SK-N-SH (cell line): ENCODE measurements around the gene PIAS3. TPM values are rescaled to one million over a fixed set of nuclear protein-coding genes. Genes with fewer than 3 reads are reported as not detected.
A peak's percentile ranks its signal among the peaks of the same experiment; 100 is the strongest.
"Not testable (repeated sequence)": the region's sequence is repeated elsewhere in the genome, so short reads cannot be mapped to it uniquely, and the experiment has no call there.

Source experiments
- CTCF ChIA-PET: fragments of 300-600, 350-600 bp; formaldehyde crosslinking; extraction: SDS; loops from one replicate; lab custom pipeline; 2021; lab: Yijun Ruan, JAX
- POLR2A ChIA-PET: fragments of 350-600 bp; sonication (Branson Sonifier 250); formaldehyde crosslinking; extraction: SDS; loops from one replicate; lab custom pipeline; 2020; ENCODE audit warnings: antibody characterized with exemption, inconsistent platforms; lab: Yijun Ruan, JAX
- DNase-seq: peaks from one replicate; pipeline ENCODE4 v3.0.0; 2012
- H2AFZ ChIP-seq: fragments of 200-600 bp; sonication (generic); 2 replicates; pipeline ENCODE4 v1.8.1; 2016; ENCODE audit warnings: antibody characterized with exemption, mild to moderate bottlenecking, low read depth
- H3F3A ChIP-seq: fragments of 200-600 bp; sonication (generic); replicated peaks from 2 replicates; pipeline ENCODE3; 2016; ENCODE audit warnings: antibody characterized with exemption, mild to moderate bottlenecking; ENCODE audit not compliant: insufficient read depth
- H3K27ac ChIP-seq, 2 experiments: fragments of 200-500 bp in 1 of 2; fragments of 200-600 bp in 1 of 2; sonication (Bioruptor generic) in 1 of 2; sonication (generic), shearing (Covaris generic) in 1 of 2; 2 replicates each; pipeline versions ENCODE4 v1.5.1 to v1.6.1; 2014 to 2016; ENCODE audit warnings: low read depth in 2 of 2, inconsistent platforms in 1 of 2, low read length in 1 of 2, mild to moderate bottlenecking in 1 of 2, mixed read lengths in 1 of 2
- H3K27me3 ChIP-seq: fragments of 200-600 bp; sonication (generic), shearing (Covaris generic); 2 replicates; pipeline ENCODE4 v1.6.1; 2016; ENCODE audit warnings: mixed run types; ENCODE audit not compliant: insufficient read depth
- H3K36me3 ChIP-seq, 2 experiments: fragments of 200-500 bp in 1 of 2; fragments of 200-600 bp in 1 of 2; sonication (Bioruptor generic) in 1 of 2; sonication (generic) in 1 of 2; replicated peaks in 1 of 2; 2 replicates each; pipeline versions ENCODE3 to v1.5.1; 2014 to 2016; ENCODE audit warnings: low read length in 1 of 2, mild to moderate bottlenecking in 1 of 2; ENCODE audit not compliant: insufficient read depth in 2 of 2, control insufficient read depth in 1 of 2
- H3K4me1 ChIP-seq, 2 experiments: fragments of 200-500 bp in 1 of 2; fragments of 200-600 bp in 1 of 2; sonication (Bioruptor generic) in 1 of 2; sonication (generic), shearing (Covaris generic) in 1 of 2; 2 replicates each; pipeline versions ENCODE4 v1.5.1 to v1.6.1; 2014 to 2016; ENCODE audit warnings: low read depth in 1 of 2, low read length in 1 of 2, mixed run types in 1 of 2; ENCODE audit not compliant: insufficient read depth in 2 of 2, control insufficient read depth in 1 of 2
- H3K4me2 ChIP-seq: fragments of 200-600 bp; sonication (generic), shearing (Covaris generic); 2 replicates; pipeline ENCODE4 v1.6.1; 2017; ENCODE audit warnings: mixed run types
- H3K4me3 ChIP-seq, 2 experiments: fragments of 200-500 bp in 1 of 2; fragments of 200-600 bp in 1 of 2; sonication (Bioruptor generic) in 1 of 2; sonication (generic), shearing (Covaris generic) in 1 of 2; 2 replicates each; pipeline versions ENCODE4 v1.5.1 to v1.8.1; 2014 to 2016; ENCODE audit warnings: low read depth in 2 of 2, inconsistent platforms in 1 of 2, low read length in 1 of 2, mild to moderate bottlenecking in 1 of 2, mixed read lengths in 1 of 2, moderate library complexity in 1 of 2
- H3K79me2 ChIP-seq: fragments of 200-600 bp; sonication (generic); 2 replicates; pipeline ENCODE4 v1.8.1; 2017; ENCODE audit warnings: mild to moderate bottlenecking; ENCODE audit not compliant: insufficient read depth
- H3K9ac ChIP-seq: fragments of 200-600 bp; sonication (generic); 2 replicates; pipeline ENCODE4 v1.6.1; 2017; ENCODE audit warnings: mixed run types
- H3K9me2 ChIP-seq: fragments of 200-600 bp; sonication (generic); 2 replicates; pipeline ENCODE4 v1.6.1; 2017; ENCODE audit warnings: mixed run types
- H3K9me3 ChIP-seq: fragments of 200-600 bp; sonication (generic); 2 replicates; pipeline ENCODE4 v1.6.1; 2017; ENCODE audit warnings: mixed run types, mild to moderate bottlenecking, moderate library complexity
- H4K20me1 ChIP-seq: fragments of 200-600 bp; sonication (generic); 2 replicates; pipeline ENCODE4 v1.6.1; 2017; ENCODE audit warnings: mild to moderate bottlenecking, mixed run types; ENCODE audit not compliant: insufficient read depth
- CHD2 ChIP-seq: fragments of 150-350 bp; IDR thresholded peaks from 2 replicates; pipeline ENCODE4 v1.6.1; 2018; ENCODE audit warnings: low read length; ENCODE audit not compliant: partially characterized antibody
- EZH2phosphoT487 ChIP-seq: fragments of 200-600 bp; sonication (generic); IDR thresholded peaks from 2 replicates; pipeline ENCODE4 v1.6.1; 2017; ENCODE audit warnings: low read depth, mixed run types, mild to moderate bottlenecking, antibody characterized with exemption, moderate library complexity, borderline replicate concordance
- FOXM1 ChIP-seq: IDR thresholded peaks from 2 replicates; pipeline ENCODE4 v1.4.0; 2012; ENCODE audit warnings: low read depth, mild to moderate bottlenecking
- IRF3 ChIP-seq: fragments of 150-350 bp; IDR thresholded peaks from 2 replicates; pipeline ENCODE4 v1.6.1; 2016; ENCODE audit warnings: mild to moderate bottlenecking, low read depth, low read length
- JUND ChIP-seq: IDR thresholded peaks from 2 replicates; pipeline ENCODE4 v1.4.0; 2012
- MEF2A ChIP-seq: IDR thresholded peaks from 2 replicates; pipeline ENCODE4 v1.4.0; 2012; ENCODE audit warnings: low read depth, borderline replicate concordance
- MXI1 ChIP-seq: IDR thresholded peaks from 2 replicates; pipeline ENCODE4 v1.6.1; 2012; ENCODE audit warnings: mild to moderate bottlenecking, low read depth, low read length, improper control_type of control experiment
- POLR2AphosphoS5 ChIP-seq: IDR thresholded peaks from 2 replicates; pipeline ENCODE4 v1.6.1; 2012; ENCODE audit warnings: low read depth, low read length
- RFX5 ChIP-seq: IDR thresholded peaks from 2 replicates; pipeline ENCODE4 v1.6.1; 2012; ENCODE audit warnings: mild to moderate bottlenecking, improper control_type of control experiment, low read length
- SIN3A ChIP-seq: IDR thresholded peaks from 2 replicates; pipeline ENCODE4 v1.6.1; 2012; ENCODE audit warnings: low read depth, mild to moderate bottlenecking, low read length, moderate library complexity, borderline replicate concordance
- TAF1 ChIP-seq: IDR thresholded peaks from 2 replicates; pipeline ENCODE4 v1.6.1; 2012; ENCODE audit warnings: low read depth, mild to moderate bottlenecking, low read length, moderate library complexity, borderline replicate concordance
- TEAD4 ChIP-seq: IDR thresholded peaks from 2 replicates; pipeline ENCODE4 v1.4.0; 2012; ENCODE audit warnings: mild to moderate bottlenecking, borderline replicate concordance; ENCODE audit not compliant: insufficient read depth
- WGBS: methylation state at CpG from one replicate; pipeline ENCODE4 v1.1.6; 2017; ENCODE audit warnings: low lambda C conversion rate; 5-methylcytosine and 5-hydroxymethylcytosine counted together
- polyA plus RNA-seq, 3 experiments: library from polyadenylated mRNA; depleted of rRNA; stranded (reverse); fragments of >200 nt; gene quantifications; 2 replicates each; pipeline ENCODE4 v1.2.3, GENCODE V29; 2012
- TF ChIP-seq, protein P1 (sequence below): IDR thresholded peaks from 2 replicates; pipeline ENCODE4 v1.4.0; 2012; ENCODE audit warnings: low read depth, borderline replicate concordance
- TF ChIP-seq, protein P2 (sequence below): IDR thresholded peaks from 2 replicates; pipeline ENCODE4 v1.4.0; 2012; ENCODE audit warnings: low read depth

PIAS3 gene
- polyA plus RNA-seq, 1 of the 3 experiments (the other 2 are of a cell fraction): 35.5 TPM

DNA sequence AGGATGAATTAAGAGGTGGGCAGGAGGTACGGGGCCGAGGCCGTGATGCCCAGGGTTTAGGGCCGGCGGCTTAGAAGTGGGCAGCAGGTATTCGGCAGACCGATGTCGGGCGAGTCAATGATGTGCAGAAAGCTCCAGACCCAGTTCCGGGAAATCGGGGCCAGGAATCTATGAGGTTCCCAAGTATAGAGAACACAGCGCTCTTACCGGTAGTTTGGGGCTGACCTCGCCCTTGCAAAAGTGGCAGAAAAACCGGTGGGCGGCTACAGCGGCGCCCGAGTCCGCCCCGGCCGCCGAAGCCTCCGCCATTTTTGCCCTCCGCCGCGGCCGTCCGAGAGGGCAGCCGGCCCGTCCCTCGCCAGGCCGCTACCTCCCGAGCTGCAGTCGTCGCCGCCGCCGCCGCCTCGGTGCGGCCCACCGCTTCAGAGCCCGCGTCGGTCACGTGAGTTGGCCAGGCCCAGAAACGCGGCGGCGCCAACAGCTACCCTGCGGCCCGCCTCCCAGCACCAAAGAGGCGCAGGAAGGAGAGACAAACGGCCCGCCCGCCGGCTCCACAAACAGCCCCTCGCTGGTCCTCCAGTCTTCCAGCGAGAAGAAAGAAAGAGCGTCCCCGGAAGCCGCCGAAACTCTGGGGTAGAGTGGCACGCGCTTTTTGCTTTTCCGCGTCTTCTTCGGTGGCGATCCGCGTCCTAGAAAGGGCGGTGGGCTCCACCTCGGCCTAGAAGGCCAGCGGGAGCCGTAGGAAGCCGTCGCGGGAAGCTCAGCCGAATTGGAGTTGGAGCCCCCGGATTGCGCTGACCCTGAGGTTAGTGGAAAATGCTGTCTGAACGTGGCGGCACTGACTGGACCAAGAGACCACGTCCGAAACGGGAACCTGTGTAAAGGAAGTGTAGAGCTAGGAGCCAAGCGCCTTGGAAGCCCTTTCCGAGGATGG, 35.0 kb downstream of the PIAS3 start, which contains the start of the genes POLR3C and RNF115 (continued):
- TF ChIP-seq IRF3 (no peak), CHD2 (no peak), MEF2A (no peak), SIN3A (peak; percentile 90; the same call in 1 of the 2 replicates), POLR2AphosphoS5 (peak; percentile 86), EZH2phosphoT487 (no peak), TAF1 (peak; percentile 94), MXI1 (peak; percentile 96), JUND (peak; percentile 24; the same call in 1 of the 2 replicates), FOXM1 (no peak), TEAD4 (0 out of 2 replicates have a peak, but pooled peaks have one; percentile 11), RFX5 (0 out of 2 replicates have a peak, but pooled peaks have one; percentile 40)
- TF ChIP-seq, protein P1, sequence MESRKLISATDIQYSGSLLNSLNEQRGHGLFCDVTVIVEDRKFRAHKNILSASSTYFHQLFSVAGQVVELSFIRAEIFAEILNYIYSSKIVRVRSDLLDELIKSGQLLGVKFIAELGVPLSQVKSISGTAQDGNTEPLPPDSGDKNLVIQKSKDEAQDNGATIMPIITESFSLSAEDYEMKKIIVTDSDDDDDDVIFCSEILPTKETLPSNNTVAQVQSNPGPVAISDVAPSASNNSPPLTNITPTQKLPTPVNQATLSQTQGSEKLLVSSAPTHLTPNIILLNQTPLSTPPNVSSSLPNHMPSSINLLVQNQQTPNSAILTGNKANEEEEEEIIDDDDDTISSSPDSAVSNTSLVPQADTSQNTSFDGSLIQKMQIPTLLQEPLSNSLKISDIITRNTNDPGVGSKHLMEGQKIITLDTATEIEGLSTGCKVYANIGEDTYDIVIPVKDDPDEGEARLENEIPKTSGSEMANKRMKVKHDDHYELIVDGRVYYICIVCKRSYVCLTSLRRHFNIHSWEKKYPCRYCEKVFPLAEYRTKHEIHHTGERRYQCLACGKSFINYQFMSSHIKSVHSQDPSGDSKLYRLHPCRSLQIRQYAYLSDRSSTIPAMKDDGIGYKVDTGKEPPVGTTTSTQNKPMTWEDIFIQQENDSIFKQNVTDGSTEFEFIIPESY: peak; percentile 78; the same call in 1 of the 2 replicates
- TF ChIP-seq, protein P2, sequence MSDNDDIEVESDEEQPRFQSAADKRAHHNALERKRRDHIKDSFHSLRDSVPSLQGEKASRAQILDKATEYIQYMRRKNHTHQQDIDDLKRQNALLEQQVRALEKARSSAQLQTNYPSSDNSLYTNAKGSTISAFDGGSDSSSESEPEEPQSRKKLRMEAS: peak; percentile 90

- POLR2A ChIA-PET, H3K9me3 ChIP-seq, H3K4me2 ChIP-seq, H3K9me2 ChIP-seq, H2AFZ ChIP-seq, H4K20me1 ChIP-seq, H3K9ac ChIP-seq, H3K27me3 ChIP-seq, DNase-seq, H3K27ac ChIP-seq: not testable (repeated sequence)
- Histone ChIP-seq H3K79me2 (peaks cover 55% of the 10 kb centered on the region), H3K4me3 (peak overlapping the region in 1 of 2 experiments; percentile 25; a peak in 1 of 4 replicates), H3K36me3 (peaks cover 14 to 21% of the 10 kb centered on the region in 2 experiments), H3F3A (peaks cover 17% of the 10 kb centered on the region), H3K4me1 (peaks cover 0 to 12% of the 10 kb centered on the region in 2 experiments; a peak in 2 of 4 replicates)
- CTCF ChIA-PET: interaction anchor here (10.4 kb wide), 1 partner anchor 23 kb away, joined by 121 read pairs; the partner anchor contains the start of gene NUDT17
- WGBS: no CpG with 5 or more reads among the region's 16 CpGs
Measured at GRCh38 chr1:145822779-145823331, 36.0 kb downstream of the PIAS3 start.
